Stimulated activated naive CD8-positive, alpha-beta T cell treated with anti-CD3 and anti-CD28 coated beads, Interleukin-15, amount 100 ng/mL, for 72 hours (primary cell): ENCODE measurements around the gene NOC4L.

ENCODE experiments used
- ATAC-seq: fragments of 150-1000 bp; cut with Tn5 transposase; 2 replicates; pipeline ENCODE4 v1.10.0; 2021; ENCODE audit warnings: mild to moderate bottlenecking, moderate library complexity
- DNase-seq, 2 donors: peaks; one replicate each; pipeline ENCODE4 v3.0.0; 2021 to 2022
- H3K27ac Mint-ChIP-seq, 2 donors: one replicate each; pipeline ENCODE4 v1.8.0; 2022; ENCODE audit warnings: mild to moderate bottlenecking in 2 of 2, mixed read lengths in 2 of 2, moderate library complexity in 2 of 2
- H3K27me3 Mint-ChIP-seq: one replicate; pipeline ENCODE4 v1.8.0; 2022; ENCODE audit warnings: mixed read lengths
- H3K4me1 Mint-ChIP-seq: one replicate; pipeline ENCODE4 v1.8.0; 2022; ENCODE audit warnings: mild to moderate bottlenecking, mixed read lengths
- H3K4me3 Mint-ChIP-seq, 2 donors: one replicate each; pipeline ENCODE4 v1.8.0; 2022; ENCODE audit warnings: mild to moderate bottlenecking in 2 of 2, mixed read lengths in 2 of 2, moderate library complexity in 1 of 2
- H3K9me3 Mint-ChIP-seq, 2 donors: one replicate each; pipeline ENCODE4 v1.8.0; 2022; ENCODE audit warnings: mixed read lengths in 2 of 2

NOC4L gene

GRCh38 chr12:132166093-132166492 lies 21.8 kb downstream of the NOC4L start:
- Mint-ChIP-seq H3K27me3 (peaks cover 30% of the 10 kb centered on the region), H3K27ac (no peak overlapping the region), H3K9me3 (peaks cover 7 to 13% of the 10 kb centered on the region in 2 donors), H3K4me1 (peaks cover 29% of the 10 kb centered on the region), H3K4me3 (no peak overlapping the region)
- DNase-seq (no peak), ATAC-seq (no peak)

DNA sequence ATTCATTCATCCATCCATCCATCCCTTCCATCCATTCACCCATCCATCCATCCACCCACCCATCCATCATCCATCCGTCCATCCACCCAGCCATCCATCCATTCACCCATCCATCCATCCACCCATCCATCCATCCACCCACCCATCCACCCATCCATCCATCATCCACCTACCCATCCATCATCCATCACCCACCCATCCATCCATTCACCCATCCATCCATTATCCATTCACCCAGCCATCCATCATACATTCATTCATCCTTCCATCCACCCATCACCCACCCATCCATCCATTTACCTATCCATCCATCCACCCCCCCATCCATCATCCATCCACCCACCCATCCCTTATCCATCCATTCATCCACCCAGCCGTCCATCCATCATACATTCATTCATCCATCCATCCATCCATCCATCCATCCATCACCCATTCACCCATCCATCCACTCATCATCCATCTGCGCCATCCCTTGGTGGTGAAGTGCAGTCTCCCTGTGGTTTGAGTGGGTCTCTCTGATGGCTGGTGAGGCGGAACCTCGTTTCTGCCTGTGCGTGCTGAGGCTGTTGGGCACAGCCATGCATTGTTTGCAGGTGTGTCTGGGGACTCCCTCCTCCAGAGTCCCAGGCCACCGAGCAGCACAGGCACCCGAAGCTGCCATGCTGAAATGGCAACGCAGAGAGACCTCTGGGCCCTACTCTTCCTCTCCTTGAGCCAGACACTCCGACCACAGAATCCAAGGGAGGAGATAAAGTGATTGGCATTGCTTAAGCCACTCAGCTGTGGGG lies 22.7 kb downstream of the NOC4L start:
- peaks cover 34% of the 10 kb centered on the region for H3K27me3 Mint-ChIP-seq
- H3K4me1 Mint-ChIP-seq = peaks cover 27% of the 10 kb centered on the region
- no peak overlapping the region for H3K27ac Mint-ChIP-seq
- H3K4me3 Mint-ChIP-seq = no peak overlapping the region
- no peak for DNase-seq
- H3K9me3 Mint-ChIP-seq = peaks cover 7 to 13% of the 10 kb centered on the region in 2 donors
- ATAC-seq = no peak

- Mint-ChIP-seq H3K4me3 (no peak overlapping the region), H3K4me1 (peaks cover 25% of the 10 kb centered on the region), H3K27ac (peak overlapping the region in 1 of 2 donors; percentile 8), H3K9me3 (peaks cover 7 to 13% of the 10 kb centered on the region in 2 donors), H3K27me3 (peaks cover 42% of the 10 kb centered on the region)
- ATAC-seq (no peak), DNase-seq (no peak)
These were observed 23.5 kb downstream of the NOC4L start for GRCh38 chr12:132167611-132168310.

GRCh38 chr12:132168311-132169031 lies 24.2 kb downstream of the NOC4L start:
- DNase-seq (no peak), ATAC-seq (peak; percentile 14)
- H3K4me3 Mint-ChIP-seq = no peak overlapping the region
- H3K27me3 Mint-ChIP-seq = peaks cover 49% of the 10 kb centered on the region
- H3K4me1 Mint-ChIP-seq = peaks cover 26% of the 10 kb centered on the region
- peaks cover 7 to 13% of the 10 kb centered on the region in 2 donors for H3K9me3 Mint-ChIP-seq
- H3K27ac Mint-ChIP-seq = no peak overlapping the region

DNA sequence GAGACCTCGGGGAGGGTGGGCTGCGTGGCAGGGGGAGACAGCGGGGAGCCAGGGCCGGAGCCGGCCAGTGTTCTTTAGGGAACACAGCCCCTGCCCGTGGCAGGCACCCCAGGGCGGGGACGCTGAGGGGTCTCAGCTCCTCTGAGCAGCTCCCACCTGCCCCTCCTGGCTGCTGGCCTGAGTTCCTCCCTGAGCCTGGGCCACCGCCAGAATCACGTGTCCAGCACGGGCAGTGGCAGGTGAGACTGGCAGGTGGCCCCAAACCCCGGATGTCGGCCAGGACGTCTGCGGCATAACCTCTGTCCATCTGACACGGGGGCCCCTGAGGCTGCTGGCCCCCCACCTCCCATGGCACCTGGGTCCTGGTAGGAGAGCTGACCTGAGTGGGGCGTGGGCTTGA lies 25.1 kb downstream of the NOC4L start:
- Mint-ChIP-seq H3K4me1 (peaks cover 27% of the 10 kb centered on the region), H3K27ac (no peak overlapping the region), H3K9me3 (peaks cover 7 to 13% of the 10 kb centered on the region in 2 donors), H3K27me3 (peaks cover 46% of the 10 kb centered on the region), H3K4me3 (no peak overlapping the region)
- ATAC-seq = peak; percentile 21
- DNase-seq = no peak

DNA sequence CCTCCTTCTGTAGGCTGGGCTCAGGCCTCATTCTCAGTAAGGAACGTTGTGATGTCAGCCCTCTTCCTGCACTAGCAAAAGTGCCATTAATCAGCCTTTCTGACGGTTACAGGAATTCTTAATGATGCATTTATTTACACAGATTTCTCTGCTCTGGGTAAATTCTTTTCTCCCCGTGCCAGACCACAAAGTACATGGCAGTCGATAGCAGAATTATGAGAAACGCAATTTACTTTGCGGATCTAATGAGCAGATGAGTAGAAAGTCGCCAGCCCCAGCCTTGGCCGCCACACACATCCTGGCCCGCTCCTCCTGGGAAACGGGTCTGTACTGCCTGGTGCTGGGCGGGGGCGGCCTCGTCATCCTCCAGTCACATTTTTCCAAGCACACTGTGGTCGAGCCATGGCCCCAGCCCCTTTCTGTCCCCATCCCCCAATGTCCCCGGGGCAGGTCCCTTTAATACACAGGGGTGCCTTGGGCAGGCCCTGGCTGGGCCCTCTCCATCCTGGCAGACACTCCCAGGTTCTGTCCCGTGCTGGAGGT lies 25.9 kb downstream of the NOC4L start:
- Mint-ChIP-seq H3K27ac (no peak overlapping the region), H3K9me3 (peaks cover 7 to 13% of the 10 kb centered on the region in 2 donors), H3K4me1 (peaks cover 32% of the 10 kb centered on the region), H3K27me3 (peaks cover 46% of the 10 kb centered on the region), H3K4me3 (no peak overlapping the region)
- no peak for DNase-seq
- no peak for ATAC-seq

DNA sequence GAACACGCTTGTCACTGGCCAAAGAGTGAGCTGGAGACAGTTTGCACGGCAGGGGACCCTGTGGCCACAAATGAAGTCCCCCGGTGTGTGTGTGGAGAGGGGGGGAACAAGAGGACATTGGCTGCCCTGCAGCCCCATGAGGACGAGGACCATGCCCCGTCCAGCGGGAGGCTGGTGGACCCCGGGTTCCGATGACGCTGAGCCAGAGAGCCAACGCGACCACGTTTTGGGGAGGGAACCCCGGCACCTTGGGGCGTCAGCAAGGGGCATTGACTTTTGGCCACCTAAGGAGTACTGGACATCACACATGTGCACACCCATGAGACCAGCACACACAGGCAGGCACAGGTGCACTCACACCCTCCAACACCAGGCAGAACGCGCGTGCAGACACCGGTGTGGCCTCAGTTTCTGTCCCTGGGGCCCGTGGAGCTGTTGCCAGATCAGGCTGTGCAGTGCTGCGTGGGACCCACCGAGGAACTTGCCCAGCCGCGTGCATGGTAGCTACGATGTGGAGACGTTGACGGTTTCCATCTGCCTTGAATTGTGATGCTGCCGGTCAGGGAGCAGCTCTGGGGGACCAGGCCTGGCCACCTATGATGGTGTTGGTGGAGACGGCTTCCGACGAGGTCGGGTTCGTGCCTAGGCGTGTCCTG lies 26.5 kb downstream of the NOC4L start:
- peaks cover 46% of the 10 kb centered on the region for H3K27me3 Mint-ChIP-seq
- H3K9me3 Mint-ChIP-seq = peaks cover 7 to 13% of the 10 kb centered on the region in 2 donors
- H3K27ac Mint-ChIP-seq = no peak overlapping the region
- H3K4me3 Mint-ChIP-seq = no peak overlapping the region
- ATAC-seq = no peak
- peaks cover 32% of the 10 kb centered on the region for H3K4me1 Mint-ChIP-seq
- DNase-seq = no peak

DNA sequence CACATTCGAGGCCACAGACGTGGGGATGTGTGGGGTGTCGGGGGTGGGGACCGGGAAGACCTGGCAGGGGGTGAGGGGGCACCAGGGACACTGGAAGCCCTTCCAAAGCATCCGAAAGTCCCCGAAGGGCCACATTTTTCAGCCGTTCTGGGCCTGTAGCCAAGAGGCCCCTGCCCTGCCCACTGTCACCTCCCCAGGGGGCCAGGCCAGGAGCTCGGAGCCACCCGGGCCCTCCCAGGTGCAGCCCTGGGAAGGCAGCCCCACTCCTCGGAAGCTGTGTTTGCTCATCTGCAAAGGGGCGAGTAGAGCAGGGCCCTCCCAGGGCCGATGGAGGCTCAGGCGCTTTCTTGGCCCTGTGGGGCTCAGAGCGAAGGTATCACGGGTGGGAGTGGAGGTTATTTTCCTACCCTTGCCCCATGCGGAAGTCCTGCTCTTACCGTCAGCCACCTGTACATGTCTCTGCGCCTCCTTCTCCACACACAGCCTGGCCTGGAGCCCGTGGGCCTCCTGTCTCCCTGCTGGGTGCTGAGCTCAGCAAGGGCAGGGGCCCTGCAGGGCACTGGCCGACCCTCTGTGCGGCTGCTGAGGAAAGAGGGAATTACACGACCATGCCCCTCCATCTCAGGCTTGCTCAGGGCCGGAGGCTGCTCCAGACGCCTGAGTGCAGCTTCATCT lies 27.2 kb downstream of the NOC4L start:
- H3K4me1 Mint-ChIP-seq = peaks cover 35% of the 10 kb centered on the region
- peaks cover 46% of the 10 kb centered on the region for H3K27me3 Mint-ChIP-seq
- DNase-seq = no peak
- H3K27ac Mint-ChIP-seq = no peak overlapping the region
- H3K4me3 Mint-ChIP-seq = no peak overlapping the region
- no peak for ATAC-seq
- H3K9me3 Mint-ChIP-seq = peaks cover 7 to 10% of the 10 kb centered on the region in 2 donors

DNA sequence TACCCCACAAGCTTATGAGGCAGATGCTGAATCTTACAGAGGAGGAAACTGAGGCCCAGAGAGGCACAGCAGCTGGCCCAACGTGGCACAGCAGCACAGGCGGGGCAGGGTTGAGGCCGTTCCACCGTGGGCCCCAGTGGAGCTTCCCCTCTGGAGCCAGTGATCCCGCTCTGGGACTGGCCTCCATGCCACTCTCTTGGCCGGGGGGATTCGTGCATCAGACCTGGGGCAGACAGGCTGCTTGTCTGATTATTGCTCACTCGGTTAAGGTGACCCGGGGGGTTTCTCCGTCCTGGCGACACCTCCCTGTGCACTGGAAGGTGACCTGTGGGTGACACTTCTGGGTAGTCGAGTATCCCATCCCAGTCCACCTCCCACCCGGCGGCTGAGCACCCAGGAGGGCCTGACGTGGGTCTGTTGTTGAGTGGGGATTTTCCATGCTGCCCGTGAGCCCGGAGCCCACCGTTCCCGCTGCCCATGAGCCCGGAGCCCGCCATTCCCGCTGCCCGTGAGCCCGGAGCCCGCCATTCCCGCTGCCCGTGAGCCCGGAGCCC lies 27.8 kb downstream of the NOC4L start:
- Mint-ChIP-seq H3K27me3 (peaks cover 43% of the 10 kb centered on the region), H3K4me1 (peaks cover 41% of the 10 kb centered on the region), H3K4me3 (no peak overlapping the region), H3K27ac (no peak overlapping the region), H3K9me3 (peaks cover 2 to 4% of the 10 kb centered on the region in 2 donors)
- ATAC-seq = no peak
- DNase-seq = no peak

DNA sequence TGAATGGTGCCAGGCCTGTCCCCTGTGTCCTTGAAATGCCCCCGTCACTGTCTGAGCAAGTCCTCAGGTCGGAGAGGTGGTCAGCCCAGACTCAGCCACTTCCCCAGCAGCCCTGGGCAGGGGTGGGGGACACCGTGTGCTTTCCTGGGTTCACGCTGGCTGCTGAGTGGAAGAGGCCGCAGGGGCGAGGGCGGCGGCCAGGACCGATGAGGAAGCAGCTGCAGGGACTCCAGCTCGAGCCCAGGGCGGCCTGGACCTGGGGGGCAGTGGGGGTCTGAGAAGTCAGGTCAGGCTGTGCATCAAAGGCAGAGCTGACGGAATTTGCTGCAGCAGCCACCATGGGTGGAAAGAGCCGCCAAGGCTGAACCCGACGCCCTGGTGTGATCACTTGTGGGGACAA lies 28.4 kb downstream of the NOC4L start:
- no peak overlapping the region for H3K27ac Mint-ChIP-seq
- ATAC-seq (no peak), DNase-seq (no peak)
- peaks cover 37% of the 10 kb centered on the region for H3K27me3 Mint-ChIP-seq
- no peaks in the 10 kb centered on the region for H3K9me3 Mint-ChIP-seq
- H3K4me3 Mint-ChIP-seq = no peak overlapping the region
- peaks cover 38% of the 10 kb centered on the region for H3K4me1 Mint-ChIP-seq

- peak overlapping the region in 1 of 2 donors; percentile 4 for H3K4me3 Mint-ChIP-seq
- DNase-seq (no peak), ATAC-seq (no peak)
- H3K27ac Mint-ChIP-seq = no peak overlapping the region
- H3K4me1 Mint-ChIP-seq = peaks cover 39% of the 10 kb centered on the region
- no peaks in the 10 kb centered on the region for H3K9me3 Mint-ChIP-seq
- H3K27me3 Mint-ChIP-seq = peaks cover 37% of the 10 kb centered on the region
These were observed 29.1 kb downstream of the NOC4L start for GRCh38 chr12:132173135-132174014.

- Mint-ChIP-seq H3K27ac (no peak overlapping the region), H3K4me1 (peaks cover 48% of the 10 kb centered on the region), H3K4me3 (peak overlapping the region in 1 of 2 donors; percentile 12), H3K9me3 (no peaks in the 10 kb centered on the region), H3K27me3 (peaks cover 37% of the 10 kb centered on the region)
- ATAC-seq = no peak
- no peak for DNase-seq
These were observed 30.0 kb downstream of the NOC4L start for GRCh38 chr12:132174015-132174838.
